GM19455 (cell line): ENCODE measurements around the gene SYT5.
"Not testable (repeated sequence)": the region's sequence is repeated elsewhere in the genome, so short reads cannot be mapped to it uniquely, and the experiment has no call there.

ENCODE experiments used
- ATAC-seq: cut with Tn5 transposase; IDR thresholded peaks from one replicate; pipeline ENCODE4 v1.9.1; 2021; ENCODE audit not compliant: unreplicated experiment

Gene SYT5

DNA sequence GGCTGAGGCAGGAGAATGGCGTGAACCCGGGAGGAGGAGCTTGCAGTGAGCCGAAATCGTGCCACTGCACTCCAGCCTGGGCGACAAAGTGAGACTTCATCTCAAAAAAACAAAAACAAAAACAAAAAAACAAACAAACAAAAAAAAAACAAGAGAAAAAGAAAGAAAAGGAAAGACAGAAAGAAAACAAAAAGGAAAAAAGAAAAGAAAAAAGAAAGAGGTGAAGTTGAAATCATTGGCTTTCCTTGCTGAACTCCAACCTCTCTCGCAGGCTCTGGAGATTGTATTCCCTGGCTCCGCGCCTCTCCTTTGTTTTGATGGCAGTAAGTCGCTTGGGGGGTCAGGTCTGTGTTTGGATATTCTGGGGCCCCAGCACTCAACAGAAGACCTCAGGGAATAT is 7.8 kb downstream of the SYT5 start:
- not testable (repeated sequence) for ATAC-seq

GRCh38 chr19:55171440-55171839 is 8.6 kb downstream of the SYT5 start:
- ATAC-seq, result no peak

- no peak for ATAC-seq
Observed at GRCh38 chr19:55169136-55169535, 11.0 kb downstream of the SYT5 start.

GRCh38 chr19:55166530-55167268 is 13.4 kb downstream of the SYT5 start, which contains the start of gene DNAAF3:
Gene DNAAF3 (minus strand): TSS chr19:55166613. CDS start chr19:55166413, 200 bp downstream.
- no peak for ATAC-seq

DNA sequence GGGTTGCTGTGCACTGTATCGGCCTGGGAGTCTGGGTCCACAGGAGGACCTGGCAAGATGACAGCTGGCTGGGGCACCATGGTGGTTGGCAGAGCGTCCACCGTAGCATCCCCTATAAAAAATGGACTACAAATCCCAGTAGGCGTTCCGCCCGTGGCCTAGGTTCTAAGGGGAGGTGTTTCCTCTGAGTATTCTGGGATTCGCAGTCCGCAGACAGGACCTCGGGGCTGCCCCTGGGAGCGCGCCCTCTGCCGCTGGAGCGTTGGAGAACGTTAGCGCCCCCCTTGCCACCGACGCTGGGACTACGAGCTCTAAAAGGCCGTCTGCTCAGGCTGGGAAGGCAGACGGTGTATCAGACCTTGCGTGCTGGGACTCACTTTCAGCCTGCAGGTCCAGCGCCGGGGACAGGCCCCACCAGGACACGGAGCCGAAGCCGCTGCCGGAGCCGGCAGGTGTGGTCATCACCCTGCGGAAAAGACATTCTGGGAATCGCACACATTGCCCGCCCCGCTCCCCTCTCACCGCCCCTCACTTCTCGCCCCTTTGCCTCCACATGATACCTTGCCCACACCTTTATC is 14.0 kb downstream of the SYT5 start:
- ATAC-seq, result no peak

GRCh38 chr19:55161571-55162322 is 18.3 kb downstream of the SYT5 start:
- no peak for ATAC-seq

- no peak for ATAC-seq
Observed at GRCh38 chr19:55160986-55161365, 19.1 kb downstream of the SYT5 start.

GRCh38 chr19:55160128-55160985 is 19.7 kb downstream of the SYT5 start:
- no peak for ATAC-seq

DNA sequence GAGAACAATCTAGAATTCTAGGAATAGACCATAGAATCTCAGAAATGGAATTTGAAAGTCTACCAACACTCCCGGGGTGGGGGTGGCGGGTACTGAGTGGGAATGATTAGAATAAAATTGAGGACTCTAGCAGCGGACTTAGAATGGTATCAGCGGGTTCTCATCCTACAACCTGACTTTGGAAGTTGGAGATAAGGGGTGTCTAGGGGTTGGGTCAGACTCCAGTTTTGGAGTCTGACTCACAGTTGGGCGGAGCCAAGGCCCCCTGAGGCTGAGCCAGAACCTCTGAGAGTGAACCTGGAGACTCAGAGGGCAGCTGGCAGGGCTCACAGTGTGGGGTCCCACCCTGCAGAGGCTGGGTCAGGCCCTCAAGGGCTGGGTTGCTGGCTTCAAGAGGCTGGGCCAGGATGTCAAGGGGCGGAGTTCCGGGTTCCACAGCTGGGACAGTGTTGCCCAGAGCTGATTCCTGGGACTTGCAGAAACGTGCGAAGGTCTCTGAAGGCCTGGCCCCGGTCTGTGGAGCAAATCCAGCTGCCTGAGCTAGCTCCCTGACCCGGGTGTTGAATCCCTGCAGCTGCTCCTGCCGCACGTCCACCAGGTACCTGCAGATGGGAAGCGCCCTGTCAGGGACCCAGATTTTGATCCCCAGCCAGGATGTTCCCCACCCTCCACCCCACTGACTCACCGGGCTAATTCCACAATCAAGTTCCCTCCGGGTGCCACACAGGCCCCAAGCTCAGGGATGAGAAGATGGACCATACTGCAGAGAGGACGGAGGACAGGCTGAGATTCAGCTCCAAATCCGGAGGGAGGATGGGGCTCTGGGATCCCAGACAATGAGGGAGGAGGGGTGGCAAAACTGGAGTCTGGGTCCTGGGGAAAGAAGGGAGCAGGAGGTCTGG is 21.0 kb downstream of the SYT5 start:
- no peak for ATAC-seq

GRCh38 chr19:55158423-55158822 is 21.7 kb downstream of the SYT5 start:
- no peak for ATAC-seq

DNA sequence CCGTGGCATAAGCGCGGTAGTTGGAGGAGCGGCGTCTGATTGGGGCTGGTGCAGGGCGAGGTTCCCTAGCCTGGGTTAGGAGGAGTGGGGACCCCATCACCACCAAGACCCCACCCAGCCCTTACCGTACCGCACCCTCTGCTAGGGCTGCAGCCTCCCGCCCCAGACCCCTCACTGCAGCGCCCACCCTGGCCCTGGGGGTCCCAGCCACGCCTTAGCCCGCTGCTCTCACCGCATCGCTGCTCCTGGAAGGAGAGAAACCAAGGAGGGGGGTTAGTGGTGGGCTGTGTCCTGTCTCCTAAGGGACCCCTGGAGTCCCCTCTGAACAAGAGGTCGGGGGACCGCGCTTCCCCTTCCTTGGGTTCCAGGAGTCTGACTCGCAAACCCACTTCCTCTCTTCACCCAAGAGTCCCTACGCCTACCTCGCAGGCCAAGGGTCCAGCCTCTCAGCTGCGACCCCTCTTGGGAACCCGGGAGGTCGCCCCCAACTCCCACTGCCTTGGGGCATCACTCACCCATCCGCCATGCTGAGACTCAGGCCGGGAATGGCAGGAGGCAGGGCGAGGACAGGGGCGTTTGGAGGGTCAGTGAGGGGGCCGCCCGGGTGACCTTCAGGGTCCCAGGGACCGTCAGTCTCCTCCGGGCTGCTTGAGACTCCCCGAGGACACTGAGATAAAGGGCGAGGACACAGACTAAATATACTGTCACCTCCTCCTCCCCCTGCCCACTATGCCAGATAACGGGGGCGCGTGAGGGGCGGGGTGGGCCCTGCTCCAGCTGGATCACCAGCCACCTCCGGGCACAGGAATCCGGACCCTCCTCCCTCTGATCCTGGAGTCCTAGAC is 22.8 kb downstream of the SYT5 start, which contains the start of gene TNNI3:
Gene TNNI3, minus strand, starts transcription at position 669 of the 845 bp plus-strand sequence. Its CDS starts 143 bp downstream, at position 526.
- ATAC-seq, result no peak

GRCh38 chr19:55156202-55157063 is 23.7 kb downstream of the SYT5 start:
- no peak for ATAC-seq

GRCh38 chr19:55155784-55156183 is 24.3 kb downstream of the SYT5 start:
- not testable (repeated sequence) for ATAC-seq

GRCh38 chr19:55153652-55154264 is 26.3 kb downstream of the SYT5 start:
- ATAC-seq, result no peak

DNA sequence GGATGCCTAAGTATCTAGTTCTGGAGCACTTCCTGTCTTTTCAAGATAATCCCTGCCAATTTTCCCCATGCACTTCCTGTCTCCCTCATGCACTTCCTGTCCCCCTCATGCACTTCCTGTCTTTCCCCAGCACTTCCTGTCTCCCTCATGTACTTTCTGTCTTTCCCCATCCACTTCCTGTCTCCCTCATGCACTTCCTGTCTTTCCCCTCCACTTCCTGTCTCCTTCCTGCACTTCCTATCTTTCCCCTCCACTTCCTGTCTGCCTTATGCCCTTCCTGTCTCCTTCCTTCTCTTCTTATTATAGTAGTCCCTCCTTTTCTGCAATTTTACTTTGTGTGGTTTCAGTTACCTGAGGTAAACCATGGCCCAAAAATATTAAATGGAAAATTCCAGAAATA is 28.1 kb downstream of the SYT5 start:
- ATAC-seq, result no peak

DNA sequence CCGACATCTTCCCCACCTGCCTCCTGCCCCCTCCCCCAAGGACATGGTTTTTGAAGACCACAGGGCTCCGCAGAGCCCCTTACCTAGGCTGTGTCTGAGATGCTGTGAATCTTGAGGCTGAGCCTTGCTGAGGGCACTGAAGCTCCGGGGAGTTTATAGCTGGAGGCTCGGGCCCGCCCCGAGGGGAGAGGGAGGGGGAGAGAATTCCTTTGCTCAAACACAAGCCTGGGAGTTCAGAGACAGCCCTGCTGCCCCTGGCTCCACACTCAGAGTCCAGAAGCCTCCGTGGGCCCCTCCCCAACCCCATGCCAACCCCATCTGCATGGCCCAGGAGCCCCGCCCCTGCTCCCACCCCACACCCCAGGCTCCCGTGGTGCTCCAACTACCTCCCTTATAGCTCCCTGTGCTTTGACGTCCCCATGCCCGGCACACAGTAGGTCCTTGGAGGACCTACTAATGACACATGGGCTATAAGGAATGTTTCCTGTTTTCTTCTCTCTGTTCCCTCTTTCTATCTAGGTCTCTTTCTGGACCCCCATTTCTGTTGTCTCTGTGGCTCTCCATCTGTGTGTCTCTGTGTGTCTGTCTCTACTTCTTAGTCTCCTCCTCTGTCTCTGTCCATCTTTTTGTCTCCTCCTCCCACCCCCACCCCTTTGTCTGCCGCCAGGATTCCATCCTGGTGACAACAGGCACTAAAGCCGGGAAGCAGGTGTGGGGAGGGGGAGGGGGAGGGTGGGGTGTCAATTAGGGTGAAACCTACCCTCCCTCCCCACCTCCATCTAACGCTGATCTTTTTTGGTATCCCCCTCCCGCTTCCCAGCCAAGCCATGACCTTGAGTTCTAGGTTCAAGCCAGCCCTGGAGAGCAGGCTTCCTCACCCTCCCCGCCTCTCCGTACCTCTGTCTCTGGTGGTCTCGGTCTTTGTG is 30.7 kb downstream of the SYT5 start, which contains the start of gene TNNT1:
Gene TNNT1, minus strand, starts transcription at position 129 of the 926 bp plus-strand sequence. CDS start 2,049 bp downstream, outside the sequence.
- no peak for ATAC-seq
